ENCODE measurements around the gene AIG1. TPM values are rescaled to one million over a fixed set of nuclear protein-coding genes. Genes with fewer than 3 reads are reported as not detected.
"Not testable (repeated sequence)": the region's sequence is repeated elsewhere in the genome, so short reads cannot be mapped to it uniquely, and the experiment has no call there.

The AIG1 gene
- total RNA-seq, 1 donor from 2014 or later = 27.1 TPM

DNA sequence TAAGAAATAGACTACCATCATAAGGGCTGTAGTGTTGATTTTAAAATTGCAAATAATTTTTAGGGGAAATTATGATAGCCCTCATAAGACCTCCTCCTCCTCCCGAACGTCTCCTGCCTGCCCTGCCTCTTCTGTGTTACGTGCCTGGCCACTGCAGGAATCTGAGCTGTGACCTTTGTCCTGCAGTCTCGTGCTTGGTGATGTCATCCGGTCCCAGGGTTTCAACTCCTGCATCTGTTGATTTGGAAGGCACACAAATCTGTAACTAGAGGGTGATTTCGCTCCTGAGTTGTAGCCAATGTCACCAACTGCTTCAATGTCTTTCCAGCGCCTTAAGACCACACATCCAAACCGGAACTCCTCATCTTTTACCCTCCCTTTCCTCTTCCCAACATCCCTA, 163.2 kb downstream of the AIG1 start:
- DNase-seq (ENCODE audit: extremely low read depth, low read depth, low spot score) = no peak

- DNase-seq (ENCODE audit: extremely low read depth, low read depth, low spot score) = no peak
Observed at GRCh38 chr6:143224516-143224915, 163.8 kb downstream of the AIG1 start.

DNA sequence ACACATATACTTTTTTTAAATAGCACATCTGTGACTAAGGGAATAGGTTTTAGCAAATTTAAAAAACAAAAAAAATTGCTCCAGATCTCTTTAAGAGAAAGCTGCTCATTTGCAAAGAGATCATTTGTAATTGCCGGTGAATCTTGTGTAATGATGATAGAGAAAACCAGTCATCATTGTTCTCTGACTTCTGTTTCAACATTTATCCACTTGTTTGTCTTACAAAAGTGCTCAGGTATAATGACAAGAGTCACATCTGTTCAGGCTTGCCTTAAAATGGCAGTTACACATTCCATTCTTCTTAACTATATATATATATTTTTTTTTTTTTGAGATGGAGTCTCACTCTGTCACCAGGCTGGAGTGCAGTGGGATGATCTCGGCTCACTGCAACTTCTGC, 165.2 kb downstream of the AIG1 start:
- DNase-seq (ENCODE audit: extremely low read depth, low read depth, low spot score) = no peak

DNA sequence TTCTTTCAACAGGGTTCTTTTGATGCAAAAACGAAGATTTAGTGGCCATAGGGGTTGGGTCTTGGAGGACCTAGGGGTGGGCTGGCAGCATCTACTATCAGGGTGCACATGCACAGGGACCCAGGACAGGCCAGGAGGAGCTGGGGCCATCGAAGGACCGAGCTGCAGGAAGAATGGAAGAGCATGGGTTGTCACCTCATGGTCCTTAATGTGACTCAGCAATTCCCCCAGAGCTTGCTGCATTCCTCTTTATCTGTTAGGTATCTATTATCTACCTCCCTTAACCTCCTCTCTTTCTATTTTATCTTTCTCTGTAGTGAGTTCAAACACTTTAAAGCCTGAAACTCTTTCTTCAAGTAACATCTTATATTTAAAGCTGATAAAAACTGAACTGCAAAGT, 167.0 kb downstream of the AIG1 start:
- DNase-seq (ENCODE audit: extremely low read depth, low read depth, low spot score) = no peak

DNA sequence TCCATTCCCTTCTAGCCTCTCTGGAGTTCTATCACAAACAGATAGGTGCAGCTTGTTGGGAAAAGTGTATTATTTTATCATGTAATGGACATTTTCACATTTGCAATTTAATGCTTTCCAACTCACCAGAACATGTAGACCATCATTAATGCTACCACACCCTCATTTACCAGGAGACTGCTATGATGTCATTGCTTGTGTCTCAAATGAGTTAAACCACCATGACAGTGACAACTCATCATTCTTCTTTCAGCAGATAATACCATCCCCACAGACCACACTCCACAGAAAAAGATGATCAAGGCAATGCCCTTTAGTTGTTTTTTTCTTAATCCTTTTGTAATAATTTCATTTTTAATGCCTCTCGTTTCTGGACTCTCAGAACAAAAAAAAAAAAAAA, 168.7 kb downstream of the AIG1 start:
- DNase-seq (ENCODE audit: extremely low read depth, low read depth, low spot score) = no peak

DNA sequence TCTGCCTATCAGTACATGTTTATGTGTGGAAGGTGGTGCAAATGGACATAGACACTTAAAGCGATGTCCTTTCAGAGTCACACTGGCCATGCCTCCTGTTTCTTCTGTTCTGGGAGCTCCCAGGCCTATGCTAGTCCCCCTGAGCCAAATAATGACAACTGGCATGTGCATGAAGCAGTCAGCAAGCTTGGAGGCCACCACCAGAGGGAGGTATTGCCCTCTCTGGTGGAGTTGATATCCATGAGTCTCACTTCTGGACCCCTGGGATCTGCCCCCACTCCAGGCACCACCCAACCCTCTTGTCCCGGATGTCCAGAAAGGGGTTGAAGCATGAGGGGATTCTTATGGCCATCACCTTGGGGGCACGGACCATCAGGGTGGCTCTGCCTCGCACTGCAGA, 172.2 kb downstream of the AIG1 start:
- no peak for DNase-seq (ENCODE audit: extremely low read depth, low read depth, low spot score)

- no peak for DNase-seq (ENCODE audit: extremely low read depth, low read depth, low spot score)
Observed at GRCh38 chr6:143233554-143234285, 173.0 kb downstream of the AIG1 start.

GRCh38 chr6:143234734-143235133, 174.0 kb downstream of the AIG1 start:
- DNase-seq (ENCODE audit: extremely low read depth, low read depth, low spot score) = no peak

DNA sequence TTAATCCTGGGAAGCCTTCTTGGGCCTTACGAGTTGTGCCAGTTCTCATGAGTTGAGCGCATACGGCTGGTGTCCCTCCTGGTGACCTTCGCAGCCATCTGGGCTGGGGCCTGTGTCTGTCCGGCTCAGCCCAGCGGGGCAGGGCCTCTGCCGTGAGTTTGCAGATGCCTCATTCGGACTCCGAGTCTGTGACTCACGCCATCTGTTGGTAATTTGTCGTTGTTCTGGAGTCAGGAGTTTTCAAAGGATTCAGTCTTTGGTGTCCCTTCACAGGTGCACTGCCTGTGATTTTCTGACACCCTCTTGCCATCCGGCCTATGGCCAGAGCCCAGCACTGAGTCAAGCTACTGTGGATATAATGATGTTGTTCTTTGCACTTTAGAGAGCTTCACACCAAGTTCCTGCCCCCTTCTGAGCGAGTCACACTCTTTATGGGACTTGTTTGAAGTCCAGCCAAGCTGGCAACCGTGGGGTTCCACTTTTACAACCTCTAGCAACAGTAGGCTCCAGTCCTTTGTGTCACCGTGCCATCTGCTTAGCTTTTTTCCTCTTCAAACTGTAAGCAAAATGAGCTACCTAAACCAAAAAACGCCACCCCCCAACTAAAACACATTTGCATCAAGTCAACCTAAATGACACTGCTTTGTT, 175.6 kb downstream of the AIG1 start:
- DNase-seq (ENCODE audit: extremely low read depth, low read depth, low spot score) = no peak

- no peak for DNase-seq (ENCODE audit: extremely low read depth, low read depth, low spot score)
Observed at GRCh38 chr6:143238306-143238705, 177.6 kb downstream of the AIG1 start.

- no peak for DNase-seq (ENCODE audit: extremely low read depth, low read depth, low spot score)
Observed at GRCh38 chr6:143241111-143241510, 180.4 kb downstream of the AIG1 start.

GRCh38 chr6:143241911-143242310, 181.2 kb downstream of the AIG1 start:
- no peak for DNase-seq (ENCODE audit: extremely low read depth, low read depth, low spot score)

GRCh38 chr6:143243786-143244185, 183.1 kb downstream of the AIG1 start:
- DNase-seq (ENCODE audit: extremely low read depth, low read depth, low spot score) = no peak

DNA sequence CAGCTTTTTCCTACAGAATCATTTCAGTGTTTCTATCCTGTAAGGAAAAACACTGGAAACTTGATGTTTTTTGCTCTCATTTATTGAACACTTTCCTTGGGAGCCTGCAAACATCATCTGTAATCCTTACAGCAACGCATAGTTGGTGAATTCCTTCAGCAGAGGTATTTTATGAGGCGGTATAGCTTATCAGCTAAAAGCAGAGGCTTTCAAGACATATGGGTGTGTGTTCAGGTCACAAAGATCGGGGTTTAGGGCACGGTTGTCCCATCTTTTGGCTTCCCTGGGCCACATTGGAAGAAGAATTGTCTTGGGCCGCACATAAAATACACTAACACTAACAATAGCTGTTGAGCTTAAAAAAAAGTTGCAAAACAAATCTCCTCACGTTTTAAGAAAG, 185.0 kb downstream of the AIG1 start:
- DNase-seq (ENCODE audit: extremely low read depth, low read depth, low spot score) = no peak

GRCh38 chr6:143246166-143246775, 185.6 kb downstream of the AIG1 start:
- DNase-seq (ENCODE audit: extremely low read depth, low read depth, low spot score) = not testable (repeated sequence)

GRCh38 chr6:143247586-143247985, 186.9 kb downstream of the AIG1 start:
- no peak for DNase-seq (ENCODE audit: extremely low read depth, low read depth, low spot score)

GRCh38 chr6:143248359-143248758, 187.7 kb downstream of the AIG1 start:
- DNase-seq (ENCODE audit: extremely low read depth, low read depth, low spot score) = no peak

DNA sequence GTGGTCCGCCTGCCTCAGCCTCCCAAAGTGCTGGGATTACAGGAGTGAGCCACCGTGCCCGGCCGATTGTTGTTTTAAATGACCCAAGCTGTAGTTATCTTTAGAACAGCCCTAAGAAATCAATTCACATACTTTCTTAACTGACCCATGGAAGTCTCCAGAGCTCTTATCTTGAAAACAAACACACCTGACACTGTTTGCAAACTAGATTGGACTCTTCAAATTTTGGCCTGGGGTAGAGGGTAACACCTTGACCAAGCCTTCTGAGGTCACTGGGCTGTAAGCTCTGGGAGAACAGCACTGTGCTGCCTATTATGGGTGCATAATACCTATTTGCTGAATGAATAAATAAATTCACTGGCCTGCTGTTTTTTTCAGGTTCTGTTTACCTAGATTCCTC, 190.6 kb downstream of the AIG1 start:
- no peak for DNase-seq (ENCODE audit: extremely low read depth, low read depth, low spot score)

DNA sequence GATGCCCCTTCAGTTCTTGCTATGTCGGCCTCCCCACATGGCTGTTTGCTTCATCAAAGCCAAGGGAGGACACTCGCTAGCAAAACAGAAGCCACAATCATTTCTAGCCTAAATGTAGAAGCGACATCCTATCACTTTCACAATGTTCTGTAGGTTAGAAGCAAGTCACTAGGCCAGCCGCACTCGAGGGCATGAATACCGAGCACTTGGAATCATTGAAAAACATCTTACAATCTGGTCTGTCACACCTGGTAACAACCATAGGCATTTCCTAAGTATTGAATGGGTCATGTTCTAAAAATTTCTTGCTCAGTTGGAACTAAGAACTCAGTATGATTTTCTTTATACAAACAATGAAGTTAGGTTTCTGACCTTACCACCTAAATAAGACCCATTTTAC, 192.3 kb downstream of the AIG1 start:
- DNase-seq (ENCODE audit: extremely low read depth, low read depth, low spot score) = no peak

DNA sequence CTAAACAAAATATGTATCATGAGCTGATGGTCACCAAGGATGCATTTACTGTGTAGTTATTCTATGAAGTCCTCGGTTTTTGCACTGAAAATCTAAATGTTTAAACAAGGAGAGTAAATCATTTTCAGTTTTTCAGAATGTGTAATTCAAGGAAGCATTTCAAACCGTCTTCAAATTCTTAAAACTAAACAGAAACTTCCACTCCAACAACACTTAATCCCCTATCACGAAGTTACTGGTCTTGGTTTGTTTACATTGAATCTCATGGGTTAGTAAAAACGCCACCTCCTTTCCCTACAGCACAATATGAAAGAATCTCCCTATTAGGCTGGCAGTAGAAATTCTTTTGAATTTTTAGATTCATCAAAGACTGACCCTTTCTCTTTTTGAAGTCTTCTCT, 192.9 kb downstream of the AIG1 start:
- DNase-seq (ENCODE audit: extremely low read depth, low read depth, low spot score) = no peak

DNA sequence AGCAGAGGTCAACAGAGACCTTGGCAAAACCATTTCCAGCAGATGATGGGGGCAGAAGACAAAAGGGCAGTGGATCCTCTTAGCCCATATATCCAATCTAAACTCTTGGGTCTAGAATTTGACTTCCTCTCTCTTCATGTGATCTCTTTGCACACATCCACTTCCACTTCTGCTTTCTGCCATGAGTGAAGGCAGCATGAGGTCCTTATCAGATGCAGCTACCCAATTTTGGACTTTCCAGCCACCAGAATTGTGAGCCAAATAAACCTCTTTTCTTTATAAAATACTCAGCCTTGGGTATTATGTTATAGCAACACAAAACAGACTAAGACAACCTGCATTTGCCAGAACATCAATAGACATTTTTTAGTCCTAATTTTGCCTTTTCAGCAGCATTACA, 198.3 kb downstream of the AIG1 start:
- DNase-seq (ENCODE audit: extremely low read depth, low read depth, low spot score) = no peak

DNA sequence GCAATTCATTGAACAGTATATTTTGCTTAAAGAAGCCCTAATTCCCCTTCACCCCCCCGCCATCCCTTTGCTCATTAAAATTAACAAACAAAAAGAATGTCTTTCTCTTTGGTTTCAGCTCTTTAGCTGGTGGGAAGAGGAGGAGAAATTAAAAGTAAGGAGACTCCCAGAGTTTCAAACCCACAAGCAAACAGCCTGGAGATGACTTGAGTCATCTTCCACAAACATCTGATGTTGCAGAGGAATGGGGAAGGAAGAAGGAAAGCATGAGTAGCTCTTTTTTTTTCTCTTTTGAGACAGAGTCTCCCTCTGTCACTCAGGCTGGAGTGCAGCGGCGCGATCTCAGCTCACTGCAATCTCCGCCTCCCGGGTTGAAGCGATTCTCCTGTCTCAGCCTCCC, 200.2 kb downstream of the AIG1 start:
- DNase-seq (ENCODE audit: extremely low read depth, low read depth, low spot score) = no peak

Data from glomerular endothelial cell (primary cell).